A673 (cell line): ENCODE measurements around the gene PIP4K2C. TPM values are rescaled to one million over a fixed set of nuclear protein-coding genes. Genes with fewer than 3 reads are reported as not detected.
A peak's percentile ranks its signal among the peaks of the same experiment; 100 is the strongest.
"Not testable (repeated sequence)": the region's sequence is repeated elsewhere in the genome, so short reads cannot be mapped to it uniquely, and the experiment has no call there.

Experiments
- BruUV-seq: library from RNA; stranded (reverse); fragments of 400-500 nt; replicated peaks from 2 replicates; lab custom pipeline; 2021; lab: Mats Ljungman, UMichigan
- CTCF ChIA-PET: fragments of 300-600 bp; sonication (Branson Sonifier 250); formaldehyde crosslinking; loops from one replicate; lab custom pipeline; 2022; ENCODE audit warnings: antibody characterized with exemption; lab: Charles Lee
- POLR2A ChIA-PET: fragments of 300-600 bp; sonication (Branson Sonifier 250); formaldehyde crosslinking; loops from one replicate; lab custom pipeline; 2022; ENCODE audit warnings: antibody characterized with exemption; ENCODE audit not compliant: low non-redundant PET; lab: Charles Lee
- DNase-seq: peaks from one replicate; pipeline ENCODE4 v3.0.0-alpha.2; 2015; ENCODE audit warnings: low spot score
- H3K27ac ChIP-seq: fragments of 200-600 bp; sonication (generic); 2 replicates; pipeline ENCODE4 v1.5.1; 2016; ENCODE audit warnings: mixed run types, low read depth, mild to moderate bottlenecking, mixed read lengths, antibody characterized with exemption, low read length; ENCODE audit not compliant: poor library complexity, severe bottlenecking
- H3K27me3 ChIP-seq: fragments of 200-600 bp; sonication (generic); replicated peaks from 2 replicates; pipeline ENCODE4 v1.6.1; 2017; ENCODE audit warnings: mixed run types, low read depth, mild to moderate bottlenecking, mixed read lengths, antibody characterized with exemption, low read length; ENCODE audit not compliant: insufficient read depth, poor library complexity
- H3K36me3 ChIP-seq: fragments of 200-600 bp; sonication (generic); 2 replicates; pipeline ENCODE4 v1.6.1; 2016; ENCODE audit warnings: mixed run types, mild to moderate bottlenecking, mixed read lengths, antibody characterized with exemption, low read length; ENCODE audit not compliant: insufficient read depth, poor library complexity, severe bottlenecking
- H3K4me1 ChIP-seq: fragments of 200-600 bp; sonication (generic); 2 replicates; pipeline ENCODE4 v1.6.1; 2017; ENCODE audit warnings: mixed run types, mild to moderate bottlenecking, mixed read lengths, antibody characterized with exemption, low read length; ENCODE audit not compliant: insufficient read depth, poor library complexity, severe bottlenecking
- H3K4me3 ChIP-seq: fragments of 200-600 bp; sonication (generic); 2 replicates; pipeline ENCODE4 v1.5.1; 2016; ENCODE audit warnings: low read depth, mixed run types, mild to moderate bottlenecking, mixed read lengths, low read length; ENCODE audit not compliant: poor library complexity, severe bottlenecking
- H3K9me3 ChIP-seq: fragments of 200-600 bp; sonication (generic); 2 replicates; pipeline ENCODE4 v1.6.1; 2016; ENCODE audit warnings: mixed run types, low read depth, mild to moderate bottlenecking, mixed read lengths, antibody characterized with exemption, low read length; ENCODE audit not compliant: poor library complexity, severe bottlenecking
- EZH2 ChIP-seq: fragments of 200-600 bp; sonication (generic); IDR thresholded peaks from 2 replicates; pipeline ENCODE4 v1.6.1; 2017; ENCODE audit warnings: borderline replicate concordance, low read depth, mild to moderate bottlenecking, mixed read lengths, antibody characterized with exemption, low read length; ENCODE audit not compliant: poor library complexity, severe bottlenecking
- intact Hi-C: fragments of 100-400 bp; cut with micrococcal nuclease; formaldehyde crosslinking; loops from one replicate; pipeline ENCODE4 v1.10.0; 2022; ENCODE audit not compliant: unreplicated experiment
- total RNA-seq: library from RNA; stranded (reverse); gene quantifications from 2 replicates; pipeline ENCODE4 v1.2.3, GENCODE V29; 2021
- TF ChIP-seq, protein P1 (sequence below): fragments of 300-800, 200-600 bp; sonication (generic); conservative IDR thresholded peaks from 2 replicates; pipeline ENCODE4 v1.5.1; 2017; ENCODE audit warnings: low read depth, mild to moderate bottlenecking, antibody characterized with exemption, low read length, moderate library complexity, mixed read lengths

The PIP4K2C gene
- total RNA-seq, 1 experiment from 2014 or later, result 34.9 TPM

DNA sequence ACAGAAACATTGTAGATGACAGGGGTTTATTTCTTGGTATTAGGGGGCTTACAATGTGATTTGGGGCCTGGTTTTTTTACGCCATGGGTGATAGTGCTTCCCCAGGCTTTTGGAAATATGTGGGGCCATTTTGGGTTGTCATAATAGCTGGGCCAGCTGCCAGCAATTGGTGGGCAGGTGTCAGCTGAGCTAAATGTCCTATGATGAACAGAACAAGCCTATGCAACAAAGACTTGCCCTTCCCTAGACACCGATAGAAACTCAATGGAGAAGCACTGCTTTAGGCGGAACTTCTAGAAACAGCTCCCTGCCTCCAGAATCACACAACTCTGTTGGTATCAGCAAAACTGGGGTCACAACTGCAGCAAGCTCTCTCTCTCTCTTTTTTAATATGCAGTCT is 47.1 kb downstream of the PIP4K2C start:
- intact Hi-C loops, result no loop called here
- ChIA-PET CTCF (no interaction called here), POLR2A (no interaction called here)
- DNase-seq, result no peak
- H3K4me3 ChIP-seq, result no peak overlapping the region
- H3K4me1 ChIP-seq, result peaks cover 11% of the 10 kb centered on the region
- no peaks in the 10 kb centered on the region for H3K9me3 ChIP-seq
- no TSS peak for BruUV-seq
- H3K27ac ChIP-seq, result no peak overlapping the region
- TF ChIP-seq, protein P1, sequence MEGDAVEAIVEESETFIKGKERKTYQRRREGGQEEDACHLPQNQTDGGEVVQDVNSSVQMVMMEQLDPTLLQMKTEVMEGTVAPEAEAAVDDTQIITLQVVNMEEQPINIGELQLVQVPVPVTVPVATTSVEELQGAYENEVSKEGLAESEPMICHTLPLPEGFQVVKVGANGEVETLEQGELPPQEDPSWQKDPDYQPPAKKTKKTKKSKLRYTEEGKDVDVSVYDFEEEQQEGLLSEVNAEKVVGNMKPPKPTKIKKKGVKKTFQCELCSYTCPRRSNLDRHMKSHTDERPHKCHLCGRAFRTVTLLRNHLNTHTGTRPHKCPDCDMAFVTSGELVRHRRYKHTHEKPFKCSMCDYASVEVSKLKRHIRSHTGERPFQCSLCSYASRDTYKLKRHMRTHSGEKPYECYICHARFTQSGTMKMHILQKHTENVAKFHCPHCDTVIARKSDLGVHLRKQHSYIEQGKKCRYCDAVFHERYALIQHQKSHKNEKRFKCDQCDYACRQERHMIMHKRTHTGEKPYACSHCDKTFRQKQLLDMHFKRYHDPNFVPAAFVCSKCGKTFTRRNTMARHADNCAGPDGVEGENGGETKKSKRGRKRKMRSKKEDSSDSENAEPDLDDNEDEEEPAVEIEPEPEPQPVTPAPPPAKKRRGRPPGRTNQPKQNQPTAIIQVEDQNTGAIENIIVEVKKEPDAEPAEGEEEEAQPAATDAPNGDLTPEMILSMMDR, result no peak
- no peak for TF ChIP-seq EZH2
- H3K36me3 ChIP-seq, result no peaks in the 10 kb centered on the region
- no peaks in the 10 kb centered on the region for H3K27me3 ChIP-seq

DNA sequence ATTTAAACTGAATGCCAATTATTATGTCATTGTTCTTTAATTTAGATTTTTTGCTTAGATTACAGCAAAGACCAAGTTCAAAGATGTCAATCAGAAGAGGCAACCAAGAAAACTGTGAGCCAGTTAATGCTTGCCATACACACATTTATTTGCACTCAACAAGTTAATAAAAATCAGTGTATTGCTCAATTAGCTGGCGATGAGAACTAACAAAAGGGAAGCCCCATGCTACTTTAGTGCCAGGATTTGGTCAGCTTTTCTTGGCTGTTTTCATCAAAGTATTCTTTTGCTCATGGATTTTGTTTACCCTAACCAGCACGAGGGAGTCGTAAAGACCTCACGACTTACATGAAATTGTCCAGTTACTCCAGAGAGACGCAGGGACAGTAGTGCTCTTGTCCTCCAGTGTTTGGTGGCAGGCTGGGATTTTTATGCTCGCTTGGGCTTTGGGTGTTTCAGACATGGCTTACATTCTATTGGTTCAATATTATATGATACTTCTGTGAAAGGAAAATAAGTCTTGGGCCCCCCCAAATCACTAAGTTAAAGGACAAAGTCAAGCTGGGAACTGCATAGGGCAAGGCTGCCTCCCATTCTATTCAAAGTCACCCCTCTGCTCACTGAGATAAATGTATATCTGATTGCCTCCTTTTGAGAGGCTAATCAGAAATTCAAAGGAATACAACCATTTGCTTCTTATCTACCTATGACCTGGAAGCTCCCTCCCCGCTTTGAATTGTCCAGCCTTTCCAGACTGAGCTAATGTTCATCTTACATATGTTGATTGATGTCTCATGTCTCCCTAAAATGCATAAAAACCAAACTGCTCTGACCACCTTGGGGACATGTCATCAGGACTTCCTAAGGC is 49.4 kb downstream of the PIP4K2C start:
- TF ChIP-seq, protein P1, result no peak
- TF ChIP-seq EZH2, result no peak
- H3K27me3 ChIP-seq, result no peaks in the 10 kb centered on the region
- ChIA-PET POLR2A (no interaction called here), CTCF (interaction anchor here (0.6 kb wide), 1 partner anchor 189 kb away, joined by 3 read pairs; no protein-coding TSS in a partner anchor)
- H3K4me1 ChIP-seq, result no peaks in the 10 kb centered on the region
- intact Hi-C loops, result no loop called here
- DNase-seq, result no peak
- no peaks in the 10 kb centered on the region for H3K36me3 ChIP-seq
- no peak overlapping the region for H3K27ac ChIP-seq
- H3K4me3 ChIP-seq, result no peak overlapping the region
- H3K9me3 ChIP-seq, result no peaks in the 10 kb centered on the region
- BruUV-seq, result no TSS peak

DNA sequence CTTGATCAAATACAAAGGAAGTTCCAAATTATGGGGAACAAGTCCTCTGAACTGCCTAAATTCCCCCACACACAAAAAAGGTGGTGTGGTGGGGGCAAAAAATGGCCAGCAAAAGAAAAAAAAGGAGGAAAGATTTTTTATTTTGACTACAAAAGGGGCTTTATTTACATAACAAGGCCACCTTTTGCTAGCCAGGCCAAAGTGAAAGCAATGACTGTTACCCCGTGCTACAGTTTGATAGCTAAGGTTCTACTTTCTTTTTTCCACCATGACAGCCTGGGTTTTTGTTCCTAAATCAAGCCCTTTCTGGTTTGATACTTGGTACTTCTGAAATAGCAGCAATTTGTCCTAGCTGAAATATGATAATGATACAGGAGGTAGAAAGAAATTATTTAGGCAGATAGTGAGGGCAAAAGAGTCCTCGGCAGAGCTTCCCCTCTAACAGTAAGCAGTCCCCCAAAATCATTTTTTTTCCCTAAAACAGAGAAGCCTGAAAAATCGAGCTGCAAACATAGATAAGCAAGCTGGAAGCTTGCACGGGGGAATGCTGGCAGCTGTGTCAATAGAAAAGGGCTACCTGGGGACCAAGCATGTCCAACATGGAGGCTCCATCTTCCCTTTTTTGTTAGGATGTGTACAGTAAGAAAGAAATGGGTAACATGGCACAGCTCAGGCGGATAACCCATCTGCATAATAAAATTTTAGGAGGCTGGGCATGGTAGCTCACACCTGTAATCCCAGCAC is 50.9 kb downstream of the PIP4K2C start:
- no peaks in the 10 kb centered on the region for H3K27me3 ChIP-seq
- ChIA-PET POLR2A (no interaction called here), CTCF (interaction anchor here (0.7 to 1.2 kb wide), 2 partner anchors 9 to 33 kb away, joined by 3 read pairs; partner anchors contain the start of gene B4GALNT1)
- TF ChIP-seq, protein P1, result no peak
- TF ChIP-seq EZH2, result no peak
- no peak overlapping the region for H3K27ac ChIP-seq
- no peaks in the 10 kb centered on the region for H3K4me1 ChIP-seq
- no TSS peak for BruUV-seq
- no peak overlapping the region for H3K4me3 ChIP-seq
- no peaks in the 10 kb centered on the region for H3K36me3 ChIP-seq
- no peaks in the 10 kb centered on the region for H3K9me3 ChIP-seq
- DNase-seq, result no peak
- intact Hi-C loops, result no loop called here

DNA sequence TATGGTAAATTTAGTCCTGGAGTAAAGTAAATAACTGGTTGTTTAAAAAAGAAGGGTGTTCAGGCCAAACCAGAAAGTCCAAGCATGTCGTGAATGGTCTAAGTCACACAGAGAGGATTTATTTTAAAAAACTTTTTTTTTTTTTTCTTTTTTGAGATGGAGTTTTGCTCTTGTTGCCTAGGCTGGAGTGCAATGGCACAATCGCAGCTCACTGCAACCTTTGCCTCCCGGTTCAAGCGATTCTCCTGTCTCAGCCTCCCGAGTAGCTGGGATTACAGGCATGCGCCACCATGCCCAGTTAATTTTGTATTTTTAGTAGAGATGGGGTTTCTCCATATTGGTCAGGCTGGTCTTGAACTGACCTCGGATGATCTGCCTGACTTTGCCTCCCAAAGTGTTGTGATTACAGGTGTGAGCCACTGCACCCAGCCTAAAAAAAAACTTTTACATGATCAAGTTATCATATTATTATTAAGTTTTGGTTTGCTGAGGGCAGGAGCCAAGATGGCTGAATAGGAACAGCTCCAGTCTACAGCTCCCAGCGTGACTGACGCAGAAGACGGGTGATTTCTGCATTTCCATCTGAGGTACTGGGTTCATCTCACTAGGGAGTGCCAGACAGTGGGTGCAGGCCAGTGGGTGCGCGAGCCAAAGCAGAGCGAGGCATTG is 55.1 kb downstream of the PIP4K2C start:
- H3K4me3 ChIP-seq, BruUV-seq, H3K27me3 ChIP-seq, intact Hi-C loops, H3K36me3 ChIP-seq, H3K9me3 ChIP-seq, POLR2A ChIA-PET, CTCF ChIA-PET, H3K4me1 ChIP-seq, H3K27ac ChIP-seq: not testable (repeated sequence)
- peak; percentile 31 for DNase-seq
